Ectodermal cell (in vitro differentiated cells): ENCODE measurements around the gene HS3ST3B1.

Source experiments
- H3K27ac ChIP-seq: 2 replicates; pipeline ENCODE4 v1.7.0; 2013; ENCODE audit warnings: mild to moderate bottlenecking, low read depth, low read length; ENCODE audit not compliant: insufficient read depth, poor library complexity, severe bottlenecking
- H3K27me3 ChIP-seq: 2 replicates; pipeline ENCODE4 v1.7.0; 2013; ENCODE audit warnings: mild to moderate bottlenecking, low read length; ENCODE audit not compliant: insufficient read depth, control insufficient read depth, poor library complexity, severe bottlenecking
- H3K36me3 ChIP-seq: one replicate; pipeline ENCODE4 v1.7.0; 2013; ENCODE audit warnings: low read length; ENCODE audit not compliant: control insufficient read depth, insufficient read depth
- H3K4me1 ChIP-seq: one replicate; pipeline ENCODE4 v1.7.0; 2013; ENCODE audit warnings: low read length; ENCODE audit not compliant: control insufficient read depth, insufficient read depth
- H3K4me3 ChIP-seq: 2 replicates; pipeline ENCODE4 v1.7.0; 2013; ENCODE audit warnings: low read depth, low read length, control low read depth; ENCODE audit not compliant: insufficient read depth
- H3K9me3 ChIP-seq: 2 replicates; pipeline ENCODE4 v1.7.0; 2013; ENCODE audit warnings: mild to moderate bottlenecking, low read length, moderate library complexity; ENCODE audit not compliant: control insufficient read depth
- WGBS, 2 experiments: methylation state at CpG; one replicate each; pipeline ENCODE4 v1.1.7; 2013; ENCODE audit warnings: missing lambda C conversion rate in 2 of 2; 5-methylcytosine and 5-hydroxymethylcytosine counted together

The HS3ST3B1 gene

GRCh38 chr17:14303343-14304221, 2.7 kb downstream of the HS3ST3B1 start:
- H3K4me3 ChIP-seq = peak overlapping the region; percentile 72
- H3K9me3 ChIP-seq = no peaks in the 10 kb centered on the region
- 1% methylated on average over 56 of the region's 56 CpGs for WGBS, 2 experiments
- H3K4me1 ChIP-seq = peaks cover 39% of the 10 kb centered on the region
- peaks cover 68% of the 10 kb centered on the region for H3K27me3 ChIP-seq
- H3K36me3 ChIP-seq = no peaks in the 10 kb centered on the region
- H3K27ac ChIP-seq = no peak overlapping the region

- WGBS, 2 experiments = 9 to 11% methylated on average over 21 of the region's 21 CpGs
- Histone ChIP-seq H3K27ac (no peak overlapping the region), H3K27me3 (peaks cover 61% of the 10 kb centered on the region), H3K36me3 (no peaks in the 10 kb centered on the region), H3K4me1 (peaks cover 36% of the 10 kb centered on the region), H3K9me3 (no peaks in the 10 kb centered on the region), H3K4me3 (peak overlapping the region; percentile 72)
These were observed 3.4 kb downstream of the HS3ST3B1 start for GRCh38 chr17:14304222-14304772.

DNA sequence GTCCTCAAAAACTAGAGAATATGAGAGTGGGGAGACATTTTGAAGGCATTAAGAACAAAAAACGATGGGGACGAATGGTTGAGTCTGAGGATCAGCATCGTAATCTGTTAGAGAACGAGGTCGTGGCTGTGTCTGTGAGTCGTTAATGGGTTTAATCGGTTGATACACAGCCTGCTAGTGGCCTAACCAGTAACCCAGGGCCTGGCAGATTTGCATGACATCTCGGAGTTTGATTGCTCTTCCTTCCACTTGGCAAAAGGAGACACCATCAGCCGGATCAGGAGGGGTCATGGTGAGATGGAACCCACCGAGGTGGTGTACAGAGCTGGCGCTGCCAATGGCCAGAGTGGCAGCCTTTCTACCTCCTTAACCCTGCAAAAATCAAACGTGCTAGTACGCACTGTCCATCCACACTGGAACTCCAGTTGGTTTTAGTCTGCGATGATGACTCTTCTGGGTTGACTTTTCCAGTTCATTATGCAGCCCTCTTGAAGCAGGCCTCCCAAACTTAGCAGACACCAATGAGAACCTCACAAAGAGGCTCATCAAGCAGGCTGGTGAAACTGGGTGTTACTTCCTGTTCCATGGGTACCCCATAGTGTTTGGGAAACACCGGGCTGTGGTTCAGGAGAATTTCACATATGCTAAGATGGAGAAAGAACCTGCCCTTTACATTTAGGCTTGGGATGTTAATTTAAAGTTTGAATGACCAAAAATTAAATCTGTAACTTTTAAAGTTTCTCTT, 4.1 kb downstream of the HS3ST3B1 start:
- H3K9me3 ChIP-seq = no peaks in the 10 kb centered on the region
- H3K27me3 ChIP-seq = peaks cover 55% of the 10 kb centered on the region
- peaks cover 35% of the 10 kb centered on the region for H3K4me1 ChIP-seq
- peak overlapping the region; percentile 72 for H3K4me3 ChIP-seq
- no peaks in the 10 kb centered on the region for H3K36me3 ChIP-seq
- H3K27ac ChIP-seq = no peak overlapping the region
- 46 to 51% methylated on average over 15 of the region's 15 CpGs for WGBS, 2 experiments

- no peak overlapping the region for H3K4me3 ChIP-seq
- peaks cover 49% of the 10 kb centered on the region for H3K27me3 ChIP-seq
- 75 to 86% methylated on average over 5 to 6 of the region's 6 CpGs for WGBS, 2 experiments
These were observed 5.1 kb downstream of the HS3ST3B1 start for GRCh38 chr17:14305785-14306496.

GRCh38 chr17:14306596-14306995, 5.7 kb downstream of the HS3ST3B1 start:
- Histone ChIP-seq H3K4me1 (peaks cover 36% of the 10 kb centered on the region), H3K27me3 (peaks cover 47% of the 10 kb centered on the region), H3K27ac (no peak overlapping the region), H3K9me3 (no peaks in the 10 kb centered on the region), H3K36me3 (no peaks in the 10 kb centered on the region), H3K4me3 (no peak overlapping the region)

More at GRCh38 chr17:14305785-14306496, 5.1 kb downstream of the HS3ST3B1 start:
- H3K36me3 ChIP-seq = no peaks in the 10 kb centered on the region
- no peaks in the 10 kb centered on the region for H3K9me3 ChIP-seq
- H3K4me1 ChIP-seq = peaks cover 36% of the 10 kb centered on the region
- no peak overlapping the region for H3K27ac ChIP-seq

GRCh38 chr17:14307560-14308024, 6.7 kb downstream of the HS3ST3B1 start:
- H3K27me3 ChIP-seq = peaks cover 38% of the 10 kb centered on the region
- peaks cover 36% of the 10 kb centered on the region for H3K4me1 ChIP-seq
- no peaks in the 10 kb centered on the region for H3K9me3 ChIP-seq
- H3K27ac ChIP-seq = no peak overlapping the region
- peaks cover 4% of the 10 kb centered on the region for H3K36me3 ChIP-seq
- H3K4me3 ChIP-seq = no peak overlapping the region
- 68 to 70% methylated on average over 5 of the region's 5 CpGs for WGBS, 2 experiments

DNA sequence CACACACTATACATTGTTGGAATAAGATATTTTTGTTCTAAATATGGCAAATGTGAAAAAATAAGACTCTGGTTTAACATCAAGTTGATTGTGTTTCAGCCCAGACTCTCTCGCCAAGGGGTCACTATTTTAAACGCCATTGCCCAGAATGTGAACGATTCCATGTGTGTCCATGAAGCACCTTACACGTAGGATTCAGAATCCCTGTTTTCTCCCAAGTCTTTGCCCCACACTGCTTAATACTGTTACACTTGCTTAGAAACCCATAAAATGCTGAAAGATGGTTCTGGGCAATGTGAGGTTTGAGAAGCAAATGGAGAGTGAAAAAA, 7.7 kb downstream of the HS3ST3B1 start:
- H3K27ac ChIP-seq = no peak overlapping the region
- H3K9me3 ChIP-seq = no peaks in the 10 kb centered on the region

DNA sequence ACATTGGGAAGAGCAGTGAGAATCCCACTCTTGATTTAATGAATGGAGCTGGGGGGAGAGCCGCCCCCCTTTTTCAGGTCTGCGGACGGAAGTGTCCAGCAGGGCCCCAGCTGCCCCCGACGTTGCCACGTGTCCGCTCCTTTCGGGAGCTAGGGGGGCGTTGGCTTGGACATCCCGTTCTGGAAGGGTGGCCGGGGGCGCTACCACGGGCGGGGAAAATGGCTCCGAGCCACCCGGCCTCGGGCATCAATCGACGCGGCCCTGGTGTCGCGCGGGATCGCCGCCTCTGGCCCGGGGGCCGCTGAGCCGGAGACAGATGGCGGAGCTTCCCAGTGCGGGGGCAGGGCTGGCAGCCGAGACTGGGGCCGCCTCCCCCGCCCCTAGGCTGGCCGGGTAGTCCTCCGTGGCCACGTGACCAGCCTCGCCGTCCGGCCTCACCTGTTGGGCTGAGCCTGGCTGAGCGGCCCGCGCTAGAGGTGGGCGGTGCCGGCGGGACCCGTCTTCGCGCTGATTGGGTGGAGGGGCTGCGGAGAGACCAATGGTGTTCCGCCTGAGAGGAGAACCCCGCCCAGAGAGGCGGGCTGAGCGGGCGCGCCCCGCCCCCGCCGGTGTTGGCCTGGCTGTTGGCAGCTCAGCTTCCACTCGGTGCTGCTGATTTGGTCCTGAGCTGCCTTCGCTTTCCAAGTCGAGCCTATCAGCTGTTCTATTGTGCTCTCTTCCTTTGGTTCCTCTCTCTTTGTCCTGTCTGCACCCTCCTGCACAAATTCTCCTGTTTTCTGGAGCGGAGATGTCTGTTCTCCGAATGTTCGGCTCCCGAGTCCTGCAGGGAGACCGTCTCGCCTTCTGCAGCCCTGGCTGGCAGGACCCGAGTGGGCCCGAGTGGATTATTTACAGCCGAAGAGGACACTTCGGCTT, 8.3 kb downstream of the HS3ST3B1 start:
- 8 to 9% methylated on average over 71 of the region's 71 CpGs for WGBS, 2 experiments

More for the DNA sequence above, 7.7 kb downstream of the HS3ST3B1 start:
- Histone ChIP-seq H3K27me3 (peaks cover 29% of the 10 kb centered on the region), H3K36me3 (peaks cover 5% of the 10 kb centered on the region), H3K4me1 (peaks cover 36% of the 10 kb centered on the region), H3K4me3 (peak overlapping the region; percentile 35)
- WGBS, 2 experiments = 49 to 57% methylated on average over 4 of the region's 4 CpGs

GRCh38 chr17:14310101-14310500, 9.2 kb downstream of the HS3ST3B1 start:
- H3K27ac ChIP-seq = no peak overlapping the region
- H3K9me3 ChIP-seq = no peaks in the 10 kb centered on the region
- peaks cover 28% of the 10 kb centered on the region for H3K4me1 ChIP-seq
- WGBS, 2 experiments = 74 to 82% methylated on average over 13 of the region's 13 CpGs
- H3K36me3 ChIP-seq = peaks cover 5% of the 10 kb centered on the region
- peaks cover 14% of the 10 kb centered on the region for H3K27me3 ChIP-seq
- peak overlapping the region; percentile 20 for H3K4me3 ChIP-seq

More for the DNA sequence above, 8.3 kb downstream of the HS3ST3B1 start:
- H3K36me3 ChIP-seq = peaks cover 5% of the 10 kb centered on the region
- H3K4me3 ChIP-seq = peak overlapping the region; percentile 35
- peak overlapping the region; percentile 61 for H3K27ac ChIP-seq
- peaks cover 36% of the 10 kb centered on the region for H3K4me1 ChIP-seq
- peaks cover 23% of the 10 kb centered on the region for H3K27me3 ChIP-seq
- no peaks in the 10 kb centered on the region for H3K9me3 ChIP-seq
